HCT116 (cell line): ENCODE measurements around the gene DCHS1.

Source experiments
- CEBPB ChIP-seq: IDR thresholded peaks from 2 replicates; pipeline ENCODE4 v1.6.1; 2012; ENCODE audit warnings: low read depth
- EZH2phosphoT487 ChIP-seq: fragments of 200-600 bp; IDR thresholded peaks from 2 replicates; pipeline ENCODE4 v1.6.1; 2018; ENCODE audit warnings: antibody characterized with exemption, borderline replicate concordance
- FOSL1 ChIP-seq: IDR thresholded peaks from 2 replicates; pipeline ENCODE4 v1.6.1; 2012; ENCODE audit warnings: low read depth
- RAD21 ChIP-seq: IDR thresholded peaks from 2 replicates; pipeline ENCODE4 v1.6.1; 2012; ENCODE audit warnings: low read depth, mild to moderate bottlenecking
- SP1 ChIP-seq: IDR thresholded peaks from 2 replicates; pipeline ENCODE4 v1.6.1; 2012; ENCODE audit warnings: low read depth
- YY1 ChIP-seq: IDR thresholded peaks from 2 replicates; pipeline ENCODE4 v1.6.1; 2011; ENCODE audit warnings: low read length, low read depth, moderate library complexity, mild to moderate bottlenecking; ENCODE audit not compliant: insufficient replicate concordance; ENCODE audit errors: extremely low read depth
- TF ChIP-seq, protein P1 (sequence below), 3 experiments: fragments of 200-600 bp in 1 of 3; sonication (generic) in 1 of 3; IDR thresholded peaks in 2 of 3; conservative IDR thresholded peaks in 1 of 3; 2 replicates each; pipeline ENCODE4 v1.5.1; 2012 to 2017; ENCODE audit warnings: low read depth in 2 of 3, low read length in 2 of 3, antibody characterized with exemption in 1 of 3, borderline replicate concordance in 1 of 3, control low read depth in 1 of 3, mild to moderate bottlenecking in 1 of 3, mixed read lengths in 1 of 3, mixed run types in 1 of 3, moderate library complexity in 1 of 3; ENCODE audit not compliant: insufficient read depth in 1 of 3

GRCh38 chr11:6674219-6674597 is 18.6 kb upstream of the DCHS1 start:
- TF ChIP-seq, protein P1, sequence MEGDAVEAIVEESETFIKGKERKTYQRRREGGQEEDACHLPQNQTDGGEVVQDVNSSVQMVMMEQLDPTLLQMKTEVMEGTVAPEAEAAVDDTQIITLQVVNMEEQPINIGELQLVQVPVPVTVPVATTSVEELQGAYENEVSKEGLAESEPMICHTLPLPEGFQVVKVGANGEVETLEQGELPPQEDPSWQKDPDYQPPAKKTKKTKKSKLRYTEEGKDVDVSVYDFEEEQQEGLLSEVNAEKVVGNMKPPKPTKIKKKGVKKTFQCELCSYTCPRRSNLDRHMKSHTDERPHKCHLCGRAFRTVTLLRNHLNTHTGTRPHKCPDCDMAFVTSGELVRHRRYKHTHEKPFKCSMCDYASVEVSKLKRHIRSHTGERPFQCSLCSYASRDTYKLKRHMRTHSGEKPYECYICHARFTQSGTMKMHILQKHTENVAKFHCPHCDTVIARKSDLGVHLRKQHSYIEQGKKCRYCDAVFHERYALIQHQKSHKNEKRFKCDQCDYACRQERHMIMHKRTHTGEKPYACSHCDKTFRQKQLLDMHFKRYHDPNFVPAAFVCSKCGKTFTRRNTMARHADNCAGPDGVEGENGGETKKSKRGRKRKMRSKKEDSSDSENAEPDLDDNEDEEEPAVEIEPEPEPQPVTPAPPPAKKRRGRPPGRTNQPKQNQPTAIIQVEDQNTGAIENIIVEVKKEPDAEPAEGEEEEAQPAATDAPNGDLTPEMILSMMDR (IDR thresholded peaks at IDR 0.05 in 2 of 3, conservative IDR thresholded peaks at IDR 0.05 in 1 of 3; ENCODE audit: borderline replicate concordance in 1 of 3, insufficient read depth in 1 of 3, low read depth in 2 of 3, low read length in 2 of 3) = no peak
- TF ChIP-seq YY1 (no peak), CEBPB (no peak), SP1 (no peak), FOSL1 (no peak), EZH2phosphoT487 (no peak), RAD21 (no peak)
